Liver (tissue), 9 donors: ENCODE data around the gene ENOSF1. TPM values are rescaled to one million over a fixed set of nuclear protein-coding genes. Genes with fewer than 3 reads are reported as not detected.

ENCODE experiments used
- DNase-seq: peaks from one replicate; pipeline ENCODE4 v3.0.0-alpha.2; 2017; ENCODE audit warnings: low spot score
- H3K27ac ChIP-seq, 2 donors: one replicate each; pipeline ENCODE4 v1.7.0; 2013; ENCODE audit warnings: inconsistent platforms in 2 of 2, low read length in 2 of 2, control low read depth in 1 of 2, low read depth in 1 of 2, mild to moderate bottlenecking in 1 of 2
- H3K27me3 ChIP-seq, 4 donors: one replicate each; pipeline versions ENCODE4 v1.6.1 to v1.7.0; 2013; ENCODE audit warnings: low read length in 3 of 4, inconsistent platforms in 1 of 4, mild to moderate bottlenecking in 1 of 4, moderate library complexity in 1 of 4; ENCODE audit not compliant: control insufficient read depth in 4 of 4, insufficient read depth in 4 of 4
- H3K36me3 ChIP-seq, 4 donors: one replicate each; pipeline versions ENCODE4 v1.6.1 to v1.7.0; 2013; ENCODE audit warnings: low read length in 3 of 4, mild to moderate bottlenecking in 3 of 4, low read depth in 1 of 4, moderate library complexity in 1 of 4; ENCODE audit not compliant: control insufficient read depth in 4 of 4, insufficient read depth in 3 of 4
- H3K4me1 ChIP-seq, 4 donors: one replicate each; pipeline versions ENCODE4 v1.6.1 to v1.7.0; 2013; ENCODE audit warnings: low read length in 3 of 4, mild to moderate bottlenecking in 3 of 4, moderate library complexity in 1 of 4; ENCODE audit not compliant: control insufficient read depth in 4 of 4, insufficient read depth in 4 of 4
- H3K4me3 ChIP-seq, 3 donors: one replicate each; pipeline versions ENCODE4 v1.6.1 to v1.7.0; 2013; ENCODE audit warnings: low read length in 3 of 3, control low read depth in 1 of 3, low read depth in 1 of 3, mild to moderate bottlenecking in 1 of 3
- H3K9ac ChIP-seq, 2 donors: one replicate each; pipeline ENCODE4 v1.7.0; 2013; ENCODE audit warnings: low read length in 2 of 2, mild to moderate bottlenecking in 2 of 2, moderate library complexity in 2 of 2, control low read depth in 1 of 2, low read depth in 1 of 2
- H3K9me3 ChIP-seq, 4 donors: one replicate each; pipeline versions ENCODE4 v1.6.1 to v1.7.0; 2013; ENCODE audit warnings: low read length in 3 of 4; ENCODE audit not compliant: control insufficient read depth in 4 of 4
- EGR1 ChIP-seq, 2 donors: IDR thresholded peaks; 2 replicates each; pipeline ENCODE4 v1.6.1; 2016 to 2018; ENCODE audit warnings: antibody characterized with exemption in 2 of 2, low read depth in 2 of 2
- FOXA2 ChIP-seq: IDR thresholded peaks from 2 replicates; pipeline ENCODE4 v1.6.1; 2016; ENCODE audit warnings: antibody characterized with exemption
- GABPA ChIP-seq, 2 donors: IDR thresholded peaks in 1 of 2; conservative IDR thresholded peaks in 1 of 2; 2 replicates each; pipeline ENCODE4 v1.6.1; 2016; ENCODE audit warnings: antibody characterized with exemption in 2 of 2, mild to moderate bottlenecking in 1 of 2, moderate library complexity in 1 of 2
- HNF4A ChIP-seq, 2 donors: conservative IDR thresholded peaks; 2 replicates each; pipeline ENCODE4 v1.6.1; 2016; ENCODE audit warnings: antibody characterized with exemption in 2 of 2, mild to moderate bottlenecking in 2 of 2
- HNF4G ChIP-seq: IDR thresholded peaks from 2 replicates; pipeline ENCODE4 v1.6.1; 2016; ENCODE audit warnings: antibody characterized with exemption
- JUND ChIP-seq, 2 donors: IDR thresholded peaks; 2 replicates each; pipeline ENCODE4 v1.6.1; 2016; ENCODE audit warnings: antibody characterized with exemption in 2 of 2
- NR2F2 ChIP-seq: IDR thresholded peaks from 2 replicates; pipeline ENCODE4 v1.6.1; 2016; ENCODE audit warnings: antibody characterized with exemption
- RAD21 ChIP-seq, 2 donors: IDR thresholded peaks; 2 replicates each; pipeline ENCODE4 v1.6.1; 2016; ENCODE audit warnings: antibody characterized with exemption in 2 of 2, mild to moderate bottlenecking in 2 of 2
- RXRA ChIP-seq, 2 donors: IDR thresholded peaks; 2 replicates each; pipeline ENCODE4 v1.6.1; 2017 to 2018; ENCODE audit warnings: antibody characterized with exemption in 2 of 2, mild to moderate bottlenecking in 1 of 2
- SP1 ChIP-seq: IDR thresholded peaks from 2 replicates; pipeline ENCODE4 v1.6.1; 2018; ENCODE audit warnings: antibody characterized with exemption, mild to moderate bottlenecking
- TAF1 ChIP-seq: conservative IDR thresholded peaks from 2 replicates; pipeline ENCODE4 v1.6.1; 2016; ENCODE audit warnings: antibody characterized with exemption, mild to moderate bottlenecking
- WGBS: extraction: QIAGEN DNeasy Blood & Tissue Kit; methylation state at CpG from one replicate; pipeline ENCODE4 v1.1.7; 2013; 5-methylcytosine and 5-hydroxymethylcytosine counted together
- polyA plus RNA-seq, 2 donors: library from polyadenylated mRNA; stranded (reverse) in 1 of 2; unstranded in 1 of 2; fragments of 200-250 nt in 1 of 2; fragments of >200 nt in 1 of 2; fragmentation: Nextera tagmentation in 1 of 2; extraction: Ambion mirVana in 1 of 2; gene quantifications; one replicate each; pipeline versions ENCODE4 v1.2.1 to v1.2.3, GENCODE V29; 2013 to 2015
- total RNA-seq, 2 donors: library from RNA; depleted of rRNA; stranded (reverse); fragments of >200 nt; gene quantifications; one replicate each; pipeline ENCODE4 v1.2.3, GENCODE V29; 2014
- TF ChIP-seq, protein P1 (sequence below): IDR thresholded peaks from 2 replicates; pipeline ENCODE4 v1.6.1; 2016; ENCODE audit warnings: antibody characterized with exemption
- TF ChIP-seq, protein P2 (sequence below): IDR thresholded peaks from 2 replicates; pipeline ENCODE4 v1.6.1; 2016; ENCODE audit warnings: antibody characterized with exemption, mild to moderate bottlenecking
- TF ChIP-seq, protein P3 (sequence below): IDR thresholded peaks from 2 replicates; pipeline ENCODE4 v1.6.1; 2016; ENCODE audit warnings: antibody characterized with exemption
- TF ChIP-seq, protein P4 (sequence below): fragments of 150-350 bp; IDR thresholded peaks from 2 replicates; pipeline ENCODE4 v1.5.1; 2017; ENCODE audit warnings: improper control_type of control experiment, low read depth, low read length; ENCODE audit not compliant: missing input control
- TF ChIP-seq, protein P5 (sequence below): IDR thresholded peaks from 2 replicates; pipeline ENCODE4 v1.6.1; 2016; ENCODE audit warnings: antibody characterized with exemption
- donor health status: healthy.
- donor health status: healthy.
- donor health status: healthy.
- donor health status: healthy.
- donor health status: healthy.

The ENOSF1 gene
- total and polyA plus RNA-seq, 4 donors, result 34.0 to 96.1 (median 53.6) TPM

DNA sequence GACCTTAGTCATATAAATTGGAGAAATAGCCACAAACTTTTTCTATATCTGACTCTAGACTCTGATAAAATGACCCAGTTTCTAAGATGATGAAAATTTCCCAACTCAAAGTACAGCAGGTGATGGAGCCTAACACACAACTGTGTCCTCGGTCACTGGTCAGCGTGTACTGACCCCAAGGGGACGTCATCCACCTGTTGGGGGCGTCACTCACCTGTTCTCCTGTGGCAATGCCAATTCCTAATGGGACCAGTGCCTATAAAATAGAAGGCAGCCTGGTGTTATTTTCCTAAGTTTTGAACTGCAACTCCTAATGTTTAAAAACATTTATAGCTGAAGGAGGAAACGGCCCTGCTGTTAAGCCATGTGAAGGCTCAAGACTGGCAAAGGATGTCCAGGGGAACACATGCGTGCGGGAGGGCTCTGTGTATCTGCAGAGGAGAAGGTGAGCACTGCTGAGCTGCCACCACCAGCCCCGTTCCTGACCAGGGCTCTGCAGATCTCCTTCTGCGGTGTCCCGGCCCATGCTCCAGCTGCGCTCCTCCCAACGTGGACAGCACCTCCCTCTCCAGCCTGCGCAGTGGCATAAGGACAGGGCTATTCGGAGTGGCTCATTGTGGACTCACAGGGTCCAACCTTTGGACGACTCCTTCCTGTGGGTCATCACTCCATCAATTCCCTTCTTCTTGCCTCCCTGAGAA lies 33.8 kb downstream of the ENOSF1 start:
- WGBS, result 96% methylated on average over 15 of the region's 15 CpGs
- Histone ChIP-seq H3K4me1 (peaks cover 3 to 8% (median 7%) of the 10 kb centered on the region in 4 donors), H3K9ac (no peak overlapping the region), H3K27ac (no peak overlapping the region), H3K27me3 (no peaks in the 10 kb centered on the region), H3K36me3 (peaks cover 8 to 66% (median 45%) of the 10 kb centered on the region in 4 donors), H3K9me3 (no peaks in the 10 kb centered on the region), H3K4me3 (no peak overlapping the region)
- TF ChIP-seq RAD21 (IDR thresholded peaks at IDR 0.05) (no peak), HNF4A (conservative IDR thresholded peaks at IDR 0.05) (no peak), FOXA2 (no peak), TAF1 (no peak), EGR1 (IDR thresholded peaks at IDR 0.05; ENCODE audit: low read depth in 2 of 2) (no peak), JUND (IDR thresholded peaks at IDR 0.05) (no peak), NR2F2 (no peak), HNF4G (no peak)
- TF ChIP-seq, protein P1, sequence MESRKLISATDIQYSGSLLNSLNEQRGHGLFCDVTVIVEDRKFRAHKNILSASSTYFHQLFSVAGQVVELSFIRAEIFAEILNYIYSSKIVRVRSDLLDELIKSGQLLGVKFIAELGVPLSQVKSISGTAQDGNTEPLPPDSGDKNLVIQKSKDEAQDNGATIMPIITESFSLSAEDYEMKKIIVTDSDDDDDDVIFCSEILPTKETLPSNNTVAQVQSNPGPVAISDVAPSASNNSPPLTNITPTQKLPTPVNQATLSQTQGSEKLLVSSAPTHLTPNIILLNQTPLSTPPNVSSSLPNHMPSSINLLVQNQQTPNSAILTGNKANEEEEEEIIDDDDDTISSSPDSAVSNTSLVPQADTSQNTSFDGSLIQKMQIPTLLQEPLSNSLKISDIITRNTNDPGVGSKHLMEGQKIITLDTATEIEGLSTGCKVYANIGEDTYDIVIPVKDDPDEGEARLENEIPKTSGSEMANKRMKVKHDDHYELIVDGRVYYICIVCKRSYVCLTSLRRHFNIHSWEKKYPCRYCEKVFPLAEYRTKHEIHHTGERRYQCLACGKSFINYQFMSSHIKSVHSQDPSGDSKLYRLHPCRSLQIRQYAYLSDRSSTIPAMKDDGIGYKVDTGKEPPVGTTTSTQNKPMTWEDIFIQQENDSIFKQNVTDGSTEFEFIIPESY, result no peak
- TF ChIP-seq, protein P2, sequence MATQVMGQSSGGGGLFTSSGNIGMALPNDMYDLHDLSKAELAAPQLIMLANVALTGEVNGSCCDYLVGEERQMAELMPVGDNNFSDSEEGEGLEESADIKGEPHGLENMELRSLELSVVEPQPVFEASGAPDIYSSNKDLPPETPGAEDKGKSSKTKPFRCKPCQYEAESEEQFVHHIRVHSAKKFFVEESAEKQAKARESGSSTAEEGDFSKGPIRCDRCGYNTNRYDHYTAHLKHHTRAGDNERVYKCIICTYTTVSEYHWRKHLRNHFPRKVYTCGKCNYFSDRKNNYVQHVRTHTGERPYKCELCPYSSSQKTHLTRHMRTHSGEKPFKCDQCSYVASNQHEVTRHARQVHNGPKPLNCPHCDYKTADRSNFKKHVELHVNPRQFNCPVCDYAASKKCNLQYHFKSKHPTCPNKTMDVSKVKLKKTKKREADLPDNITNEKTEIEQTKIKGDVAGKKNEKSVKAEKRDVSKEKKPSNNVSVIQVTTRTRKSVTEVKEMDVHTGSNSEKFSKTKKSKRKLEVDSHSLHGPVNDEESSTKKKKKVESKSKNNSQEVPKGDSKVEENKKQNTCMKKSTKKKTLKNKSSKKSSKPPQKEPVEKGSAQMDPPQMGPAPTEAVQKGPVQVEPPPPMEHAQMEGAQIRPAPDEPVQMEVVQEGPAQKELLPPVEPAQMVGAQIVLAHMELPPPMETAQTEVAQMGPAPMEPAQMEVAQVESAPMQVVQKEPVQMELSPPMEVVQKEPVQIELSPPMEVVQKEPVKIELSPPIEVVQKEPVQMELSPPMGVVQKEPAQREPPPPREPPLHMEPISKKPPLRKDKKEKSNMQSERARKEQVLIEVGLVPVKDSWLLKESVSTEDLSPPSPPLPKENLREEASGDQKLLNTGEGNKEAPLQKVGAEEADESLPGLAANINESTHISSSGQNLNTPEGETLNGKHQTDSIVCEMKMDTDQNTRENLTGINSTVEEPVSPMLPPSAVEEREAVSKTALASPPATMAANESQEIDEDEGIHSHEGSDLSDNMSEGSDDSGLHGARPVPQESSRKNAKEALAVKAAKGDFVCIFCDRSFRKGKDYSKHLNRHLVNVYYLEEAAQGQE, result no peak
- TF ChIP-seq, protein P3, sequence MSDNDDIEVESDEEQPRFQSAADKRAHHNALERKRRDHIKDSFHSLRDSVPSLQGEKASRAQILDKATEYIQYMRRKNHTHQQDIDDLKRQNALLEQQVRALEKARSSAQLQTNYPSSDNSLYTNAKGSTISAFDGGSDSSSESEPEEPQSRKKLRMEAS, result no peak
- no peak for DNase-seq

DNA sequence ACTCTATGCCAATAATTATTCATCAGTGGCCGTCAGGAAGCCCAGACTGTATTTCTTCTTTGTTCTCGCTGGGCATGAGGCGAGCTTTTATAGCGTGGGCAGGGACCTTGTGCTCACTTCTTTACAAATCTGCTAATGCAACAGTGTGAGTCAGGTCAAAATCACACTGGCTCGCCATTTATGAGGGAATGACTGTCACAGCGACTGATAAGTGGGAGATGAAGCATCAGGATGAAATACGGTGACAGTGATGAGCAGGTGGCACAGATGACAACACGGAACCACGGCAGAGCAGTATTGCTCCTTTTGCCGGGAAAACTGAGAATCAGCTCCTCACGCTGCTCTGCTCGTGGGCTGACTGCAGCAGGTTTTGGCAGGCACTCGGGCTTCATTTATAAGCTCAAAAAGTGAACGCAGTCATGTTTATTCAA lies 34.5 kb downstream of the ENOSF1 start:
- no peak for DNase-seq
- H3K4me3 ChIP-seq, result no peak overlapping the region
- H3K27ac ChIP-seq, result no peak overlapping the region
- H3K4me1 ChIP-seq, result peaks cover 0 to 2% (median under 1%) of the 10 kb centered on the region in 4 donors
- H3K9ac ChIP-seq, result no peak overlapping the region
- H3K27me3 ChIP-seq, result no peaks in the 10 kb centered on the region
- H3K36me3 ChIP-seq, result peaks cover 8 to 71% (median 47%) of the 10 kb centered on the region in 4 donors
- no peaks in the 10 kb centered on the region for H3K9me3 ChIP-seq
- WGBS, result 94% methylated on average over 14 of the region's 14 CpGs
- TF ChIP-seq HNF4G (no peak), SP1 (no peak), JUND (IDR thresholded peaks at IDR 0.05) (no peak), NR2F2 (no peak), HNF4A (conservative IDR thresholded peaks at IDR 0.05) (no peak), GABPA (IDR thresholded peaks at IDR 0.05 in 1 of 2, conservative IDR thresholded peaks at IDR 0.05 in 1 of 2) (no peak), TAF1 (no peak), RXRA (IDR thresholded peaks at IDR 0.05) (no peak), RAD21 (IDR thresholded peaks at IDR 0.05) (no peak)
- TF ChIP-seq, protein P4, sequence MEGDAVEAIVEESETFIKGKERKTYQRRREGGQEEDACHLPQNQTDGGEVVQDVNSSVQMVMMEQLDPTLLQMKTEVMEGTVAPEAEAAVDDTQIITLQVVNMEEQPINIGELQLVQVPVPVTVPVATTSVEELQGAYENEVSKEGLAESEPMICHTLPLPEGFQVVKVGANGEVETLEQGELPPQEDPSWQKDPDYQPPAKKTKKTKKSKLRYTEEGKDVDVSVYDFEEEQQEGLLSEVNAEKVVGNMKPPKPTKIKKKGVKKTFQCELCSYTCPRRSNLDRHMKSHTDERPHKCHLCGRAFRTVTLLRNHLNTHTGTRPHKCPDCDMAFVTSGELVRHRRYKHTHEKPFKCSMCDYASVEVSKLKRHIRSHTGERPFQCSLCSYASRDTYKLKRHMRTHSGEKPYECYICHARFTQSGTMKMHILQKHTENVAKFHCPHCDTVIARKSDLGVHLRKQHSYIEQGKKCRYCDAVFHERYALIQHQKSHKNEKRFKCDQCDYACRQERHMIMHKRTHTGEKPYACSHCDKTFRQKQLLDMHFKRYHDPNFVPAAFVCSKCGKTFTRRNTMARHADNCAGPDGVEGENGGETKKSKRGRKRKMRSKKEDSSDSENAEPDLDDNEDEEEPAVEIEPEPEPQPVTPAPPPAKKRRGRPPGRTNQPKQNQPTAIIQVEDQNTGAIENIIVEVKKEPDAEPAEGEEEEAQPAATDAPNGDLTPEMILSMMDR, result no peak
- TF ChIP-seq, protein P1, result no peak
- TF ChIP-seq, protein P3, result no peak
- TF ChIP-seq, protein P2, result no peak
- TF ChIP-seq, protein P5, sequence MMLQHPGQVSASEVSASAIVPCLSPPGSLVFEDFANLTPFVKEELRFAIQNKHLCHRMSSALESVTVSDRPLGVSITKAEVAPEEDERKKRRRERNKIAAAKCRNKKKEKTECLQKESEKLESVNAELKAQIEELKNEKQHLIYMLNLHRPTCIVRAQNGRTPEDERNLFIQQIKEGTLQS, result no peak
